ENCODE measurements around the gene DMD.

The DMD gene

DNA sequence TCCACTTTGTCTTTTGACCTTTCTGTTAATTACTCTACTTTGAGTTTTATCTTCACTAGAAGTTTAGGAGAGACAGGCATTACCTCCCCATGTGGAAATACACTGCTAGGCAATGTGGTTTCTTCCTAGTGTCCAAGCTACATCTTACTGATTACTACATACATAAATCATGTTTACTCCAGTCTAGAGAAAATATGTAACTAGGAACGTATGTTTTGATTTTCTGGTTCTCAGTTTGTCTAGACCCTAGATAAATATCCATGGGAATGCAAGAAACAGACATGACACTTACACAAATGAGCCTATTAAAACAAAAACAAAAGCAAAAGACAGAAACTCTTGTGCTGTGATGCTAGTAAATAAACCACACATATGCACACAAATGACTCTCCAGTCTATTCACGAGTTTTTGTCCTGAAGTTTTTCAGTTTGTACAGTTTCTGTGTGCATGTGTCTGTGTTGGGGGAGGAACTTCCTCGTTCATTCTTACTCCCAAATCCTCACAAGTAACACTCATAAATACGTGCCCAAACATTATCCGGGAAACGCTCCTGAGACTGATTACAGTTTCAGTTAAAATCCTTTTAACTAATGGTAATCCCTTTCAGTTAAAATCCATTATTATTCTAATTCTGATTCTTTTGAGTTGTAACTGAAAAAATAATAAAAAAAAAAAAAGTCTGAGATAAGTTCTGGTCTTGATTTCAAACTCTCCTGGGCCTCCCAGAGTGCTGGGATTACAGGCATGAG lies 1856.0 kb downstream of the DMD start:
- DNase-seq (ENCODE audit: low read depth in 2 of 2): no peak

- DNase-seq (ENCODE audit: low read depth in 2 of 2): no peak
Observed at GRCh38 chrX:31353095-31353494, 1858.3 kb downstream of the DMD start.

DNA sequence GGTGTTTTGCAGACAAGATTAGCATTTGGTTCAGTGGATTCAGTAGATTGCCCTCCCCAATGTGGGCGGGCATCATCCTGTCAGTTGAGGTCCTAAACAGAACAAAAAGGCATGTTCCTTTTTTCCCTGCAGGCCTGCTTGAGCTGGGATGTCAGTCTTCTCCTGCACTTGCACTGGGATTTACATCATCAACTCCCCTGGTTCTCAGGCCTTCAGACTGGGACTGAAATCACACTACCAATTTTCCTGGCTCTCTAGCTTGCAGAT lies 1860.6 kb downstream of the DMD start:
- DNase-seq (ENCODE audit: low read depth in 2 of 2): no peak

DNA sequence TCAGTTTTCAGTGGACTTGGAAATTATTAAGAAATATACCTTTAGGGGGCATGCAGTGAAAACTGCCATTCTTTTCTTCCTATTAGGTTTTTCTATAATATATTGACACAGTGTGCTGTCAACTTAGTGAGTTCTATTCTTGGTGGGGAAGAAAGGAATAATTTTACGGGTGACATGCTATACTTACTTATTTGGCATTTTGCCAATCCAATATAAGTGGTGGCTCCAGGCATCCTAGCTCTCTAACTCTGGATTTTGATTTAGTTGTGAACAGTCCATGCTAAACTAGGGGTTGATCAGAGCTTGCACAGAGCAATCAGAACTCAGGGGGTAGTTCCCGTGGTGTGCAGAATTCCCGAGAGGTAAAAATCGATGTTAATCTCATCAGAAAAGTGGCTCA lies 1861.8 kb downstream of the DMD start:
- no peak for DNase-seq (ENCODE audit: low read depth in 2 of 2)

DNA sequence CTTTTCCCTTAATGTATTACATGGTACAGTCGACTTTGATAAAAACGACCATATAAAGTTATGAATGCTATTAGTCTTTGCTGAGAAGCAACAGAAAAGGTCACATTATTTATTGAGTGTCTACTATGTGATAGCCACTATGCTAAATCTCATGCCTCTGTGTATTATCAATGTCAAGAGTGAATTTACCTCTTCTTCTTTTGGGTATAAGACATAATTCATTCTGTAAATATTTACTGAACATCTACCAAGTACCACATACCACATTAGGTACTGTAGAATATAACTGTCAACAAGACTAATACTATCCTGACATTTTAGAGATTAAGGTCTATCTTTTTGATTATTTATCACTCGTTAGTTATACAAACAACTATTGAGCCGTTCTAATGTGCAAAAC lies 1870.8 kb downstream of the DMD start:
- DNase-seq (ENCODE audit: low read depth in 2 of 2): no peak

GRCh38 chrX:31338991-31339350 lies 1872.4 kb downstream of the DMD start:
- no peak for DNase-seq (ENCODE audit: low read depth in 2 of 2)

DNA sequence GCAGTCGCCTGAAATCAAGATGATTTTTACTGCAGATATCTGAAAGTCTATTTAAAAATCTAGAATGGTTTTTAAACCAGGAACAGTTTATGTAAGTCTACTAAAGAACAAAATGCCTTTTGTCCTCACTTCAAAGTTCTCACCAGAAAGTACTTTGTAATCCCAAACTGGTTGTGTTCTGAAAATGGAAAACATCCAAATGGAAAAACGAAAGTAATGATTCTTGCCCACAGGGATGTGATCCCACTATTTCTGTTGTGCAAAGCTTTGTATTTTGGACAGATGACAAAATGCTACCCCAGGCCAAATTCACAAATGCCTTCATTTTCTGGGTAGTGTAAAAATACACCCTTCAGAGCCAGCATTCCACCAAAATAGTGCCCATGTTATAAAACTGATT lies 1874.0 kb downstream of the DMD start:
- DNase-seq (ENCODE audit: low read depth in 2 of 2): no peak

DNA sequence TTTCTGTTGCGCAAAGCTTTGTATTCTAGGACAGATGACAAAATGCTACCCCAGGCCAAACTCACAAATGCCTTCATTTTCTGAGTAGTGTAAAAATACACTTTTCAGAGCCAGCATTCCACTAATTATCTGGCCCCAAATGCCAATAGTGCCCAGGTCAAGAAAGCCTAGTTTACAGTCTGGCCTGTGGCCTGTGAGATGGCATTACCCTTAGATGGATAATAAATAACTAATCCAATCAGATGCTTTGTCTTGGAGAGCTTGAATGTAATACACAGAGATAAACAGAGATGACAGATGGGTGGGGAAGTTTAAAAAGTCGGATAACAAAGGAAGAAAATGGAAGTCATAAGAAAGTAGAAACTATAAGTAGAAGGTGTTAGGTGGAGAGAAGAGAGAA lies 1874.9 kb downstream of the DMD start:
- no peak for DNase-seq (ENCODE audit: low read depth in 2 of 2)

DNA sequence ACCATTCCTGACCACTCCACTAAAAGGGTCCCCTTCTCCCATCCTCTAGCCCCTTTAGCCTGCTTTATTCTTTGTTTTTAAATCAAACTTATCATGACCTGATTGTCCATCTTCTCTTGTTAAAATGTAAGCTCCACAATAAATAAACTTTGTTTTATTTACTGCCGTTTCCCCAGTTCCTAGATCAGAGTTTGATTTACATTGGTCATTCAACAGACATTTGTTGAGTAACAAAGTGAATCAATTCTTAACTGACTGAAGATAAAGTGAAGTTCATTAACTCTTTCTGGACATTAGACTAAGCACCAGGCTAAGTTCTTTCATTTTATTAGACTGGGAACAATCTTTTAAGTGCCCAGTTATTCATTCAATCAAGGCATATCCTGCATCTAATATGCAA lies 1876.4 kb downstream of the DMD start:
- no peak for DNase-seq (ENCODE audit: low read depth in 2 of 2)

DNA sequence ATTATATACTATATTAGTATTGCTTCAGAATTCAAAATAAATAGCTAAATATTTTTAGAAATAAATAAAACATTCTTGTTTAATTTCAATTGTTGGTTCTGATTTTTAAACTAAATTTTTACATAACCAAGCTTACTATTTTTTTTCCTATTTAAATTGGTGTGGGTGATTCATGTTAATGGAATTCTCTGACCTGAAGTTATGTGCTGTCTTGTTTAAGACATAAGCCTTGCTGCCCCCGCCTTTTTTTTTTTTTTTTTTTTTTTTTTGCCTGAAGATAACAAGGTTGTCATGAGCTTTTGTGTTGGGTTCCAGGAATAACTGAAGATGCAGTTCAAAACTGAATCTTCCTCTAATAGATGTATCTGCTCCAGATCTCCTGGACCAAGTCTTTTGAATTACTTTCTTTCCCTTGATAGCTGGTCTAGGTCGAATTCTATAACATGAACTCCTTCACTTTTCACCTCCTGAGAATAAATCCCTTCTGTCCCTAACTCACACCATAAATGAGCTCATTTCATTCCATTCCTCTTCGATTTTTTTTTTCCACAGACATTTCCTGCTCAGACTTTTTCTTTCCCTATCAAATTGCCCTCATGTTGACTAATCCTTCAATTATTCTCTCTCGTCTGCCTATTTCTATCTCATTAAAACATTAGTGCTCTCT lies 1878.1 kb downstream of the DMD start:
- no peak for DNase-seq (ENCODE audit: low read depth in 2 of 2)

- no peak for DNase-seq (ENCODE audit: low read depth in 2 of 2)
Observed at GRCh38 chrX:31331928-31332327, 1879.4 kb downstream of the DMD start.

DNA sequence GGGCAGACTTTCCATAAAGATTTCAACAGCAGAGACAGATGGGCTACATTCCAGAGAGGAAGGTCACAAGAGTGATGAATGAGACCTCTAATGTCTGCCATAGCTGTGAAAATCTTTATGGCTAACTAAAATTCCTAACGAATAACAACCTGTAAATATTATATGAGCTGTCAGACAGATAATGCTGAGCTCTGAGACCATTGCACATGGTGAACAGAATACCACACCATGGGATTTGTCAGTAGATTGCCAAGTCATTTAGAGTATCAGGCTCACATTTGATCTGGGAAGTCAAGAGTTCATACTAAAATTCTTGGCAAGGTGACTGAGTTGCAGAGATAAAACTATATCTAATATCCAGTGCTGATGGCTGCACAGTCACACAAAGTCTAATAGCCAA lies 1880.3 kb downstream of the DMD start:
- no peak for DNase-seq (ENCODE audit: low read depth in 2 of 2)

GRCh38 chrX:31329298-31329697 lies 1882.1 kb downstream of the DMD start:
- DNase-seq (ENCODE audit: low read depth in 2 of 2): no peak

DNA sequence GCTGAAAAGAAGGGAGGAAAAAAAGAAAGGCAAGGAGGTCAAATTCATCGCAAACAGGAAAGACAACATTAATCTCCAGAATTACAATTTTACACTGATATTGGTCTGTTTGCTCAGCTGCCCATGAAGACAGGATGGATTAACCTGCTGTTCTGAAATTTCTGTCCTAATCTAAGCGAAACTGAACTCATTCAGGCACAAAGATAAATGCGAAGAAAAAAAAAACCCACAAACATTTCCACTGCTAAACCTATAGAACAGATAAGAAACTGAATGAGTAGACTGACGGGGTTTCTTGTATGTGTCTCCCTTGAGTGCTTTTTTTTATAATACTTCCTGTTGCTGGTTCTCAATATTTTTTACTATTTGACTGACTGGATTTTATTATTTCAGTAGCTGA lies 1887.7 kb downstream of the DMD start:
- no peak for DNase-seq (ENCODE audit: low read depth in 2 of 2)

DNA sequence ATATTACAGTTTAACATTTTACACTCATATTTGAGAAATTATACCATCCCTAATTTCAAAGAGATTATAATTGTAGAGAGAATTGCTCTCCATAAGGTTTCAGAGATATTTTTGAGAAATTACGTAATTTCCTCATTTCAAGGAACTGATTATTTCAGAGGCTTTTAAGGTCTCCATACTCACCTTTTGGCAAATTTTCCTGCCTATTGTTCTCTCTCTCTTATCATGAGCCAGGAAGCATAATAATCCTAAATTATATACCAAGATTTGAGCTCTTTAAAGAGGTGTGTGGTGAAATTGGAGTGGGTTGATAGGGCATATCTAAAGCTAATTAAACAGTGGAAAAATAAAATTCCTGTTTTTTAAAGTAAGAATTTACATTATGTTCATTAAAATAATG lies 1890.6 kb downstream of the DMD start:
- DNase-seq (ENCODE audit: low read depth in 2 of 2): no peak

DNA sequence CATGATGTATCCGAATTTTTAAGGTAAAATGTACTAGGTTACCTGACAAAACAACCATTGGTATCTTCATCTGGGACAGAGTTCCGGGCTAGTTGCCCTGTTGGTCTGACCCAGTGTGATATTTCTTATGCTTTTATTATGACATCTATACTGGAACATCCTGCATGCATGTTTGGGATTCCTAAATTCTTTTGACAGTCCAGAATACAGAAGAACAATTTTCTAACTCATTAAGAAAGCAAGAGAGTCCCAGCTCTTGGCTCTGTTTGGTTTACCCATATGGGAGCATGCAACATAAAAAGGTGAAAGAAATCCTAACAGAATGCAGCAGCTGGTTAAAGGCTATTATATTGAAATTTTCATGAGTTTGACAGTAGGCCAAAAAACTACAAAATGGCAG lies 1891.8 kb downstream of the DMD start:
- no peak for DNase-seq (ENCODE audit: low read depth in 2 of 2)

DNA sequence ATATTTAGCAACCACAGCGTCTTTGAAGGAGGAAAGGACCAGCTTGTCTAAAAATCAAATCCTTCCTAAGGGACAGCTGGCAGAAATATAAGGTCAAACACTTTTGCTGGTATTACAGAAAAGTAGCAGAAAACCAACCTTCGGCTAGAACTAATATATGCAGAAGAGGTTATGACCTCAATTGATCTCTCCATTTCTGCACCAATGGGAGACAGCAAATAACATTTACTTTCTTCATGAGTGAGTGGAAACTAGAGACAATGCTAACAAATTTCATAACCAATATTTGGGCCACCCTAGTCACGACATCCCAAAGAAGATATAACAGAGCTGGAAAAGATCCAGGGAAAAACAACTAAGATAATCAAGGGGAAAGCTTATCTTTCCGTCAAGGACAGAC lies 1892.5 kb downstream of the DMD start:
- no peak for DNase-seq (ENCODE audit: low read depth in 2 of 2)

GRCh38 chrX:31316340-31316991 lies 1894.9 kb downstream of the DMD start:
- no peak for DNase-seq (ENCODE audit: low read depth in 2 of 2)

DNA sequence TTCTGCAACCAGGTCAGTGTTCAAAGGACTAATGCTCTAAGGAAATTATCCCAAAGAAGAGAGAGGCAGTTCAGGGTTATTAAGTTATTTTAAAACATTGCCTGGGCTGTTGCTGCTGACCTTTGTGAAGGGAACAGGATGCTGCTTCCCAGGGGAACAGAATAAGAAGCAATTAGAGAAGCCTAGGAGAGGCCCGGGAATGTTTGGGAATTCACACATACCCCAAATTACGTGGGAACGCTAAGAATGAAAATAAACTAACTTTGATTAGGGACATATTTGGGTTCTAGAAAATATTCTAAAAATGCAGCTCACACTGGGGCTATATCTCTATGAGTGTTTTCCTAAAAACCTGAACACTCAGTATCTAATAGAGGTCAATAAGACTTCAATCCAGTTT lies 1896.4 kb downstream of the DMD start:
- DNase-seq (ENCODE audit: low read depth in 2 of 2): no peak

GRCh38 chrX:31307952-31308351 lies 1903.4 kb downstream of the DMD start:
- DNase-seq (ENCODE audit: low read depth in 2 of 2): no peak

DNA sequence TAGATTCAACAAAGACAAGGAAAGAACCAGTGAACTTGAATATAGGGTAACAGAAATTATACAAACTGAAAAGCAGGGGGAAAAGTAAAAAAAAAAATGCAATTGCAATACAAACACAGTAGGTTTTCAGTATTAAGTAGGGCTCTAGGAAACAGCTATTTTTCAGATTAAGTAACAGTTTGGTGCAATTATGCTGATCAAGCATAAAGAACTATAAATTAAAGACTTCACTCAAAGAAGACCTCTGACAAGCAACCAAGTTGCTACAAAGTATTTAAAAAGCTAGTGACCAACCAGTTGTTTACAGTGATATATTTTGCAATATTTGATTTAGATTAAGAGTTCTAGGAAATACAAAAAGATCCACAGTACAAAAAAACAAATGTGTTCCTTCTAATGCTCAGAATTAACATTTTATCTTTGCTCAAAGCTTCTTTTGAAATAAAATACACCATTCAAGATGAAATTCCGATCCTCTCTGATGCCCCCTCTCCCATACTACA lies 1908.7 kb downstream of the DMD start:
- DNase-seq (ENCODE audit: low read depth in 2 of 2): no peak

GRCh38 chrX:31301941-31302340 lies 1909.4 kb downstream of the DMD start:
- no peak for DNase-seq (ENCODE audit: low read depth in 2 of 2)

GRCh38 chrX:31301203-31301602 lies 1910.1 kb downstream of the DMD start:
- no peak for DNase-seq (ENCODE audit: low read depth in 2 of 2)
